NCI-H1436 treated with DMSO at 0.1 percent for 48 hours (cell line): ENCODE results near the gene FARSA.
"Not testable (repeated sequence)": the region's sequence is repeated elsewhere in the genome, so short reads cannot be mapped to it uniquely, and the experiment has no call there.

Experiments
- DNase-seq: peaks from one replicate; lab custom pipeline; 2025; lab: John Stamatoyannopoulos, UW

Gene FARSA

GRCh38 chr19:12933287-12934072 lies at the start of gene FARSA:
TSS of gene FARSA (minus strand) at chr19:12933711. CDS start at chr19:12933696, 15 bp downstream.
- DNase-seq = peak; percentile 62

- no peak for DNase-seq
These were observed 49.6 kb upstream of the FARSA start for GRCh38 chr19:12983091-12983490.

GRCh38 chr19:12982648-12983047 lies 49.1 kb upstream of the FARSA start:
- no peak for DNase-seq

- no peak for DNase-seq
These were observed 46.5 kb upstream of the FARSA start for GRCh38 chr19:12979974-12980373.

GRCh38 chr19:12976109-12976508 lies 42.6 kb upstream of the FARSA start:
- DNase-seq = not testable (repeated sequence)

GRCh38 chr19:12975221-12975741 lies 41.8 kb upstream of the FARSA start:
- DNase-seq = no peak

GRCh38 chr19:12974301-12975220 lies 41.0 kb upstream of the FARSA start:
- no peak for DNase-seq

- no peak for DNase-seq
These were observed 39.7 kb upstream of the FARSA start for GRCh38 chr19:12973236-12973635.

- DNase-seq = no peak
These were observed 36.7 kb upstream of the FARSA start for GRCh38 chr19:12970070-12970820.

GRCh38 chr19:12969292-12969988 lies 35.9 kb upstream of the FARSA start, which contains the start of gene DAND5:
TSS of gene DAND5 (plus strand) at chr19:12969576. CDS start at chr19:12969661, 85 bp downstream.
- DNase-seq = no peak

GRCh38 chr19:12967907-12968306 lies 34.4 kb upstream of the FARSA start:
- DNase-seq = no peak

- no peak for DNase-seq
These were observed 32.3 kb upstream of the FARSA start for GRCh38 chr19:12965812-12966135.

- no peak for DNase-seq
These were observed 31.7 kb upstream of the FARSA start for GRCh38 chr19:12965017-12965811.

- DNase-seq = no peak
These were observed 26.0 kb upstream of the FARSA start for GRCh38 chr19:12959481-12959880.

GRCh38 chr19:12957389-12957952 lies 24.0 kb upstream of the FARSA start:
- not testable (repeated sequence) for DNase-seq

GRCh38 chr19:12956446-12957388 lies 23.2 kb upstream of the FARSA start, which contains the start of gene GADD45GIP1:
TSS of gene GADD45GIP1 (minus strand) at chr19:12957223. CDS start at chr19:12957212, 11 bp downstream.
- DNase-seq = no peak

GRCh38 chr19:12955996-12956395 lies 22.5 kb upstream of the FARSA start:
- DNase-seq = no peak

GRCh38 chr19:12955575-12955974 lies 22.1 kb upstream of the FARSA start:
- not testable (repeated sequence) for DNase-seq

GRCh38 chr19:12954612-12954962 lies 21.1 kb upstream of the FARSA start:
- no peak for DNase-seq
